Measurements from ENCODE around the gene SSR1.

The SSR1 gene

GRCh38 chr6:7243179-7243981, 69.6 kb downstream of the SSR1 start:
- no peak overlapping the region for H3K4me3 ChIP-seq (ENCODE audit: control insufficient read depth, low read depth, low read length)
- peak; percentile 70 for DNase-seq (ENCODE audit: low read depth)
- peak; percentile 96 for TF ChIP-seq CTCF (conservative IDR thresholded peaks at IDR 0.05; ENCODE audit: control insufficient read depth, insufficient read depth, low read depth, low read length)

- no peak for DNase-seq (ENCODE audit: low read depth)
- no peak for TF ChIP-seq CTCF (conservative IDR thresholded peaks at IDR 0.05; ENCODE audit: control insufficient read depth, insufficient read depth, low read depth, low read length)
- H3K4me3 ChIP-seq (ENCODE audit: control insufficient read depth, low read depth, low read length): no peak overlapping the region
Observed at GRCh38 chr6:7242835-7243178, 70.2 kb downstream of the SSR1 start.

GRCh38 chr6:7241709-7242645, 71.0 kb downstream of the SSR1 start:
- no peak for TF ChIP-seq CTCF (conservative IDR thresholded peaks at IDR 0.05; ENCODE audit: control insufficient read depth, insufficient read depth, low read depth, low read length)
- no peak overlapping the region for H3K4me3 ChIP-seq (ENCODE audit: control insufficient read depth, low read depth, low read length)
- DNase-seq (ENCODE audit: low read depth): no peak

- DNase-seq (ENCODE audit: low read depth): no peak
- TF ChIP-seq CTCF (conservative IDR thresholded peaks at IDR 0.05; ENCODE audit: control insufficient read depth, insufficient read depth, low read depth, low read length): no peak
- no peak overlapping the region for H3K4me3 ChIP-seq (ENCODE audit: control insufficient read depth, low read depth, low read length)
Observed at GRCh38 chr6:7241160-7241559, 71.8 kb downstream of the SSR1 start.

- DNase-seq (ENCODE audit: low read depth): no peak
- TF ChIP-seq CTCF (conservative IDR thresholded peaks at IDR 0.05; ENCODE audit: control insufficient read depth, insufficient read depth, low read depth, low read length): no peak
- no peak overlapping the region for H3K4me3 ChIP-seq (ENCODE audit: control insufficient read depth, low read depth, low read length)
Observed at GRCh38 chr6:7240351-7240750, 72.6 kb downstream of the SSR1 start.

- no peak overlapping the region for H3K4me3 ChIP-seq (ENCODE audit: control insufficient read depth, low read depth, low read length)
- no peak for TF ChIP-seq CTCF (conservative IDR thresholded peaks at IDR 0.05; ENCODE audit: control insufficient read depth, insufficient read depth, low read depth, low read length)
- no peak for DNase-seq (ENCODE audit: low read depth)
Observed at GRCh38 chr6:7239590-7239948, 73.4 kb downstream of the SSR1 start.
